Keratinocyte (primary cell): ENCODE data around the gene MYO7B. TPM values are rescaled to one million over a fixed set of nuclear protein-coding genes. Genes with fewer than 3 reads are reported as not detected.

Source experiments
- DNase-seq: peaks from one replicate; pipeline ENCODE4 v3.0.0-alpha.2; 2011; ENCODE audit warnings: low read depth, missing footprints, low spot score
- FAIRE-seq: peaks from 2 replicates; lab custom pipeline; 2011; peaks lifted over from hg19 to GRCh38; lab: Jason Lieb, UNC
- H2AFZ ChIP-seq: 2 replicates; pipeline ENCODE4 v1.6.0; 2012; ENCODE audit warnings: low read length, control low read depth, inconsistent platforms; ENCODE audit not compliant: control insufficient read depth
- H3K27ac ChIP-seq: 2 replicates; pipeline ENCODE4 v1.5.1; 2011; ENCODE audit warnings: low read length; ENCODE audit not compliant: control insufficient read depth, insufficient read depth
- H3K27me3 ChIP-seq: 3 replicates; pipeline ENCODE4 v1.6.0; 2011; ENCODE audit warnings: low read length; ENCODE audit not compliant: control insufficient read depth, insufficient read depth; ENCODE audit errors: extremely low read depth
- H3K36me3 ChIP-seq, 2 experiments: 2 replicates in 1 of 2; 3 replicates in 1 of 2; pipeline ENCODE4 v1.5.1; 2011; ENCODE audit warnings: low read length in 2 of 2, mild to moderate bottlenecking in 1 of 2; ENCODE audit not compliant: control insufficient read depth in 2 of 2, insufficient read depth in 2 of 2; ENCODE audit errors: extremely low read depth in 1 of 2
- H3K4me1 ChIP-seq: 3 replicates; pipeline ENCODE4 v1.5.1; 2011; ENCODE audit warnings: low read length; ENCODE audit not compliant: control insufficient read depth, insufficient read depth; ENCODE audit errors: extremely low read depth
- H3K4me2 ChIP-seq: 3 replicates; pipeline ENCODE4 v1.6.0; 2011; ENCODE audit warnings: low read depth, low read length; ENCODE audit not compliant: control insufficient read depth, insufficient read depth; ENCODE audit errors: extremely low read depth
- H3K4me3 ChIP-seq, 3 experiments: fragments of 200-600 bp in 1 of 3; sonication (generic) in 1 of 3; 2 replicates in 2 of 3; 3 replicates in 1 of 3; pipeline ENCODE4 v1.5.1; 2011 to 2016; ENCODE audit warnings: low read length in 3 of 3, mild to moderate bottlenecking in 3 of 3, control low read depth in 2 of 3, inconsistent platforms in 1 of 3, low read depth in 1 of 3, mixed read lengths in 1 of 3, mixed run types in 1 of 3, moderate library complexity in 1 of 3; ENCODE audit not compliant: control insufficient read depth in 2 of 3, insufficient read depth in 2 of 3; ENCODE audit errors: extremely low read depth in 1 of 3
- H3K79me2 ChIP-seq: 2 replicates; pipeline ENCODE4 v1.6.0; 2012; ENCODE audit warnings: low read length; ENCODE audit not compliant: control insufficient read depth, insufficient read depth
- H3K9ac ChIP-seq: 3 replicates; pipeline ENCODE4 v1.6.0; 2011; ENCODE audit warnings: low read length; ENCODE audit not compliant: control insufficient read depth, insufficient read depth; ENCODE audit errors: extremely low read depth
- H3K9me1 ChIP-seq: 3 replicates; pipeline ENCODE4 v1.6.0; 2011; ENCODE audit warnings: low read length; ENCODE audit not compliant: control insufficient read depth, insufficient read depth; ENCODE audit errors: extremely low read depth
- H3K9me3 ChIP-seq: 2 replicates; pipeline ENCODE4 v1.5.1; 2012; ENCODE audit warnings: low read depth, low read length; ENCODE audit not compliant: control insufficient read depth
- H4K20me1 ChIP-seq: 3 replicates; pipeline ENCODE4 v1.6.0; 2011; ENCODE audit warnings: low read length; ENCODE audit not compliant: control insufficient read depth, insufficient read depth; ENCODE audit errors: extremely low read depth
- EZH2 ChIP-seq: IDR thresholded peaks from one replicate; pipeline ENCODE4 v1.6.1; 2012; ENCODE audit warnings: inconsistent platforms, mild to moderate bottlenecking, low read length, moderate library complexity
- dilution Hi-C: fragments of 300-500 bp; cut with MboI; formaldehyde crosslinking; loops from one replicate; pipeline ENCODE4 v1.7.0; 2020; ENCODE audit warnings: low sequenced_read_pairs; ENCODE audit not compliant: extremely low pct_ligation_motif_present
- polyA plus RNA-seq, 5 experiments: library from polyadenylated mRNA; depleted of rRNA in 3 of 5; stranded (reverse) in 3 of 5; stranded (forward) in 1 of 5; unstranded in 1 of 5; fragments of >200 nt; gene quantifications; 1 replicate in 1 of 5; 2 replicates in 3 of 5; 3 replicates in 1 of 5; pipeline versions ENCODE4 v1.2.1 to v1.2.3, GENCODE V29; 2011 to 2012; ENCODE audit warnings: missing spikeins in 2 of 5, low read depth in 1 of 5, low replicate concordance in 1 of 5
- TF ChIP-seq, protein P1 (sequence below), 3 experiments: IDR thresholded peaks in 1 of 3; conservative IDR thresholded peaks in 1 of 3; optimal IDR thresholded peaks in 1 of 3; 2 replicates in 2 of 3; 3 replicates in 1 of 3; pipeline versions ENCODE3 to v1.5.1; 2011; ENCODE audit warnings: low read length in 3 of 3, mild to moderate bottlenecking in 3 of 3, moderate library complexity in 2 of 3, control low read depth in 1 of 3, inconsistent platforms in 1 of 3; ENCODE audit not compliant: insufficient read depth in 2 of 3; ENCODE audit errors: extremely low read depth in 1 of 3

The MYO7B gene
- polyA plus RNA-seq, 1 donor (not counting 4 experiments of a cell fraction or from before 2014, with no cell fraction given): not detected

DNA sequence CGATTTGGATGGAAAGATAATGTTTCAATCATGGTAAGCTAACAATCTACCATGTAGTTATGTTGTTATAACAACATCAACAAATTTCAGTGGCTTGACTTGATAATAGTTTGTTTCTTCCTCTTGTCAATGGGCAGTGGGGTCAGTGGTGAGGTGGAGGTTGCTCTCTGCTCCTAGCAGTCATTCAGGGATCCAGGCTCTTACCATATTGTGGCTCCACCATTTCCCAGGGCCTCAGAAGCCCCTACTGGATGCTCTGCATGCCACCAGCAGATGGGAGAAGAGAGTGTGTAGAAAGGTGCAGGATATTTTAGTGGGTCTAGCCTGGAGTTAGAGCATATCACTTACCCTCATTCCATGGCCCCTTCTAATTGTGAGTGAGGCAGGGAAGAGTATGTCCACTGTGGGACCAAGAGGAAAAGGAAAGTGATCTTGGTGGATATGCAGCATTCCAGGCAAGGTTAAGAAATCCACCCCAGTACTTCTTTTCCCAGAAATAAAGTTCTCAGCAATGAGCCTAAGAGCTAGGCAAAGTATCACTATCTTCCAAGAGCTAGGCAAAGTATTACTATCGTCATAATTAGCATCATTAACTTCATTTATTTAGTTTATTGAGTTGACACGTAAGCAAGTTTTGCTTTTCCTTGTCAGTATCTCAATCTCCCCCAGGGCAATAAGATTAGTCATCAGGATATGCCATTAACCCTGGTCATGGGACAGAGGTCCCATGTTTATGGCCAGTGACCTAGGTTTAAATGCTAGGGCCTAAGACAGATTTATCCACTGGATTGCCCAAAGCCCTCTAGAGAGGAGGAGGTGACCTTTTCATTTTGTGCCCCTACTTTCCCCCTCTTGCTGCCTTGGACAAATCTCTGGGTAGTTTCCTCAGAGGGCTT, 5.0 kb upstream of the MYO7B start:
- Histone ChIP-seq H2AFZ (peak overlapping the region; percentile 47), H3K4me3 (peak overlapping the region in 2 of 3 experiments; percentile 18 to 23), H3K79me2 (peaks cover 7% of the 10 kb centered on the region), H3K4me1 (peaks cover 23% of the 10 kb centered on the region), H3K27ac (peak overlapping the region; percentile 75), H3K27me3 (no peaks in the 10 kb centered on the region), H3K36me3 (no peaks in the 10 kb centered on the region), H3K9ac (no peak overlapping the region), H3K9me3 (no peaks in the 10 kb centered on the region), H3K9me1 (no peaks in the 10 kb centered on the region), H4K20me1 (no peaks in the 10 kb centered on the region), H3K4me2 (peak overlapping the region; percentile 74)
- FAIRE-seq (no peak), DNase-seq (no peak)
- TF ChIP-seq, protein P1, sequence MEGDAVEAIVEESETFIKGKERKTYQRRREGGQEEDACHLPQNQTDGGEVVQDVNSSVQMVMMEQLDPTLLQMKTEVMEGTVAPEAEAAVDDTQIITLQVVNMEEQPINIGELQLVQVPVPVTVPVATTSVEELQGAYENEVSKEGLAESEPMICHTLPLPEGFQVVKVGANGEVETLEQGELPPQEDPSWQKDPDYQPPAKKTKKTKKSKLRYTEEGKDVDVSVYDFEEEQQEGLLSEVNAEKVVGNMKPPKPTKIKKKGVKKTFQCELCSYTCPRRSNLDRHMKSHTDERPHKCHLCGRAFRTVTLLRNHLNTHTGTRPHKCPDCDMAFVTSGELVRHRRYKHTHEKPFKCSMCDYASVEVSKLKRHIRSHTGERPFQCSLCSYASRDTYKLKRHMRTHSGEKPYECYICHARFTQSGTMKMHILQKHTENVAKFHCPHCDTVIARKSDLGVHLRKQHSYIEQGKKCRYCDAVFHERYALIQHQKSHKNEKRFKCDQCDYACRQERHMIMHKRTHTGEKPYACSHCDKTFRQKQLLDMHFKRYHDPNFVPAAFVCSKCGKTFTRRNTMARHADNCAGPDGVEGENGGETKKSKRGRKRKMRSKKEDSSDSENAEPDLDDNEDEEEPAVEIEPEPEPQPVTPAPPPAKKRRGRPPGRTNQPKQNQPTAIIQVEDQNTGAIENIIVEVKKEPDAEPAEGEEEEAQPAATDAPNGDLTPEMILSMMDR (optimal IDR thresholded peaks at IDR 0.05 in 1 of 3, IDR thresholded peaks at IDR 0.05 in 1 of 3, conservative IDR thresholded peaks at IDR 0.05 in 1 of 3; ENCODE audit: extremely low read depth in 1 of 3, insufficient read depth in 2 of 3, low read length in 3 of 3): peak in 2 of 3 experiments; percentile 10 to 12
- TF ChIP-seq EZH2: no peak
- dilution Hi-C loops: no loop called here

- Histone ChIP-seq H3K9me3 (no peaks in the 10 kb centered on the region), H3K27ac (peak overlapping the region; percentile 75), H3K27me3 (no peaks in the 10 kb centered on the region), H3K36me3 (no peaks in the 10 kb centered on the region), H3K79me2 (no peaks in the 10 kb centered on the region), H3K4me2 (peak overlapping the region; percentile 74), H3K9me1 (no peaks in the 10 kb centered on the region), H3K4me3 (peak overlapping the region in 2 of 3 experiments; percentile 18 to 23), H2AFZ (peak overlapping the region; percentile 47), H3K4me1 (peaks cover 23% of the 10 kb centered on the region), H3K9ac (no peak overlapping the region), H4K20me1 (no peaks in the 10 kb centered on the region)
- TF ChIP-seq, protein P1 (optimal IDR thresholded peaks at IDR 0.05 in 1 of 3, IDR thresholded peaks at IDR 0.05 in 1 of 3, conservative IDR thresholded peaks at IDR 0.05 in 1 of 3; ENCODE audit: extremely low read depth in 1 of 3, insufficient read depth in 2 of 3, low read length in 3 of 3): peak in 1 of 3 experiments; percentile 11
- no peak for TF ChIP-seq EZH2
- dilution Hi-C loops: no loop called here
- no peak for DNase-seq
- FAIRE-seq: peak; percentile 43
These were observed 4.2 kb upstream of the MYO7B start for GRCh38 chr2:127531221-127531648.
